ENCODE data around the gene ACOXL. TPM values are rescaled to one million over a fixed set of nuclear protein-coding genes. Genes with fewer than 3 reads are reported as not detected.
"Not testable (repeated sequence)": the region's sequence is repeated elsewhere in the genome, so short reads cannot be mapped to it uniquely, and the experiment has no call there.

The ACOXL gene
- total RNA-seq = 10 to 100 TPM; 11.7 to 12.3 TPM
- 0.96 TPM for polyA plus RNA-seq (2013, experiment 1 of 2)
- 0.66 TPM for polyA plus RNA-seq (2013, experiment 2 of 2)
- long read RNA-seq, experiment 1, partial matches to known transcripts = 1 of 5 reads
- long read RNA-seq, experiment 1, other reads (novel, unspliced or antisense) = 4 of 5 reads
- long read RNA-seq, experiment 2, partial matches to known transcripts = 1 of 38 reads
- long read RNA-seq, experiment 2, other reads (novel, unspliced or antisense) = 32 of 38 reads
- long read RNA-seq, experiment 3, transcript ACOXL-205 (18 exons, 2,373 nt) = major isoform, 8 of 53 reads
- long read RNA-seq, experiment 3, transcript ACOXL-201 (11 exons, 2,188 nt) = minor isoform, 7 of 53 reads
- long read RNA-seq, experiment 3, partial matches to known transcripts = 2 of 53 reads
- long read RNA-seq, experiment 3, other reads (novel, unspliced or antisense) = 35 of 53 reads
- long read RNA-seq, experiment 4, partial matches to known transcripts = 7 of 15 reads
- long read RNA-seq, experiment 4, other reads (novel, unspliced or antisense) = 8 of 15 reads

- Histone ChIP-seq H3K4me3 (ENCODE audit: low read length) (peak within 1 kb of the TSS; percentile 78), H3K27me3 (ENCODE audit: control insufficient read depth, insufficient read depth, low read length, poor library complexity, severe bottlenecking) (peaks cover 32% of the 10 kb centered on the region), H3K4me1 (ENCODE audit: control insufficient read depth, insufficient read depth, low read length) (peaks cover 14% of the 10 kb centered on the region), H3K27ac (ENCODE audit: low read depth, low read length) (no peak within 1 kb of the TSS), H3K9ac (ENCODE audit: extremely low read depth, low read length, poor library complexity, severe bottlenecking) (no peak within 1 kb of the TSS), H3K9me3 (ENCODE audit: control insufficient read depth, low read length) (peaks cover 5% of the 10 kb centered on the region), H3K36me3 (ENCODE audit: control insufficient read depth, insufficient read depth, low read length) (no peaks in the 10 kb centered on the region)
- Mint-ChIP-seq H3K36me3 (ENCODE audit: low read depth) (peaks cover 7% of the 10 kb centered on the region), H3K27me3 (ENCODE audit: insufficient read depth) (peaks cover 32% of the 10 kb centered on the region), H3K27ac (peak within 1 kb of the TSS; percentile 77), H3K4me1 (peaks cover 43% of the 10 kb centered on the region), H3K4me3 (peak within 1 kb of the TSS; percentile 71), H3K9me3 (peaks cover 2% of the 10 kb centered on the region)
- DNase-seq = peak; percentile 93
- no peak for TF ChIP-seq CTCF (conservative IDR thresholded peaks at IDR 0.05)
- WGBS, 2 experiments (ENCODE audit: insufficient coverage in 1 of 2, insufficient read length in 1 of 2) = 2% methylated on average over 17 to 94 of the region's 94 CpGs
Observed at GRCh38 chr2:110732422-110733413, at the start of gene ACOXL. Gene ACOXL (plus strand): TSS chr2:110732573. CDS start chr2:110768390, 35,817 bp downstream.

- H3K4me3 Mint-ChIP-seq = no peak overlapping the region
- peaks cover 27% of the 10 kb centered on the region for H3K4me1 Mint-ChIP-seq
- TF ChIP-seq CTCF (conservative IDR thresholded peaks at IDR 0.05) = no peak
Observed at GRCh38 chr2:110682872-110683271, 49.5 kb upstream of the ACOXL start.

GRCh38 chr2:110687775-110688484 is 44.4 kb upstream of the ACOXL start:
- Histone ChIP-seq H3K9ac (ENCODE audit: extremely low read depth, low read length, poor library complexity, severe bottlenecking) (peak overlapping the region; percentile 76), H3K9me3 (ENCODE audit: control insufficient read depth, low read length) (peaks cover 37% of the 10 kb centered on the region), H3K27ac (ENCODE audit: low read depth, low read length) (peak overlapping the region; percentile 25), H3K4me3 (ENCODE audit: low read length) (peak overlapping the region; percentile 74)
- WGBS, 2 experiments (ENCODE audit: insufficient coverage in 1 of 2, insufficient read length in 1 of 2) = 6 to 8% methylated on average over 3 to 8 of the region's 9 CpGs
- Mint-ChIP-seq H3K27ac (peak overlapping the region; percentile 94), H3K9me3 (peaks cover 34% of the 10 kb centered on the region), H3K4me3 (peak overlapping the region; percentile 52), H3K4me1 (peaks cover 37% of the 10 kb centered on the region), H3K36me3 (ENCODE audit: low read depth) (peaks cover 20% of the 10 kb centered on the region)
- peak; percentile 75 for DNase-seq
- not testable (repeated sequence) for H3K4me1 ChIP-seq (ENCODE audit: control insufficient read depth, insufficient read depth, low read length); H3K27me3 ChIP-seq (ENCODE audit: control insufficient read depth, insufficient read depth, low read length, poor library complexity, severe bottlenecking); H3K36me3 ChIP-seq (ENCODE audit: control insufficient read depth, insufficient read depth, low read length); H3K27me3 Mint-ChIP-seq (ENCODE audit: insufficient read depth)

More at GRCh38 chr2:110682872-110683271, 49.5 kb upstream of the ACOXL start:
- Histone ChIP-seq H3K27me3 (ENCODE audit: control insufficient read depth, insufficient read depth, low read length, poor library complexity, severe bottlenecking) (no peaks in the 10 kb centered on the region), H3K27ac (ENCODE audit: low read depth, low read length) (no peak overlapping the region), H3K36me3 (ENCODE audit: control insufficient read depth, insufficient read depth, low read length) (no peaks in the 10 kb centered on the region), H3K9ac (ENCODE audit: extremely low read depth, low read length, poor library complexity, severe bottlenecking) (no peak overlapping the region), H3K9me3 (ENCODE audit: control insufficient read depth, low read length) (peaks cover 51% of the 10 kb centered on the region), H3K4me3 (ENCODE audit: low read length) (no peak overlapping the region), H3K4me1 (ENCODE audit: control insufficient read depth, insufficient read depth, low read length) (no peaks in the 10 kb centered on the region)
- DNase-seq = no peak
- Mint-ChIP-seq H3K9me3 (peaks cover 44% of the 10 kb centered on the region), H3K27ac (no peak overlapping the region), H3K36me3 (ENCODE audit: low read depth) (peaks cover 15% of the 10 kb centered on the region), H3K27me3 (ENCODE audit: insufficient read depth) (peaks cover 7% of the 10 kb centered on the region)
- 88 to 100% methylated on average over 1 of the region's 1 CpG for WGBS, 2 experiments (ENCODE audit: insufficient coverage in 1 of 2, insufficient read length in 1 of 2)
